GM12873 (cell line): Measurements from ENCODE around the gene ELOVL5.

Experiments
- CTCF ChIP-seq: IDR thresholded peaks from 2 replicates; pipeline ENCODE4 v1.5.1; 2012; ENCODE audit warnings: low read depth, mild to moderate bottlenecking, moderate library complexity, low read length, control low read depth; ENCODE audit not compliant: insufficient read depth; ENCODE audit errors: missing control alignments

The ELOVL5 gene

DNA sequence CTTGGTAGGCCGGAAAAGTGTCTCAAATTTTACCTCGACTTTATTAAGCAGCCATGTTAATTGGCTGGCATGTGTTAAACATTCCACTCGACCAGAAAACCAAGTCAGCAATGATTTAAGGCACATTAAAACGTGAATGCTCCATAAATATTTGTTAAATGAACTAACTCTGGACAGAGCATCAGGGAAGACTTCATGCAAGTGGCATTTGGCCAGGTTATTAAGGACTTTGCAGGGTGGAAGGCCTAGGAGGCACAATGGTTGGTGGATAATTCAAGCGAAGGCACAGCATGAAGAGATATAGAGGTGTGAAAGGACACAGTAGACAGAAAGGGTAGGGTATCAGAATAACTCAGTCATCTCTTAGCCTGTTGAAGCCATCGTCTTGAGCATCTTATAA lies 23.0 kb downstream of the ELOVL5 start:
- no peak for TF ChIP-seq CTCF

GRCh38 chr6:53322188-53323029 lies 26.3 kb downstream of the ELOVL5 start:
- TF ChIP-seq CTCF = no peak

DNA sequence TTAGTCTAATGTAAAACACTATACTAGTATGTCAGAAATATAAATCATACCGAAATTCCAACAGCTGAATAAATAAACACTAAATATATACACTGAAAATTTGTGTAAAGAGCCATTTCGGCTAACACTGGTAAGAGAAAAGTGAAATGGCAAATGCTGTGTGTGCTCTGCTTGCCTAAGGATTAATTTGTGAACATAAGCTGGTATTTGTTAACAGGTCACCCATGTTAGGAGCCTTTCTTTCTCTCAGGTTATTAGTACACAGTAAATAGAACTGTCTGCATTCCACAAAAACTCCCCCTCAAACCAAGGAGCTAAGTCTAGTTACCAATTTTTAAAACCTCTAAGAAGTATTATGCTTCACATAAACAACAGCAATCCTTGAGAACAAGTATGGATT lies 27.0 kb downstream of the ELOVL5 start:
- TF ChIP-seq CTCF = no peak

- TF ChIP-seq CTCF = no peak
Observed at GRCh38 chr6:53320964-53321363, 27.8 kb downstream of the ELOVL5 start.

DNA sequence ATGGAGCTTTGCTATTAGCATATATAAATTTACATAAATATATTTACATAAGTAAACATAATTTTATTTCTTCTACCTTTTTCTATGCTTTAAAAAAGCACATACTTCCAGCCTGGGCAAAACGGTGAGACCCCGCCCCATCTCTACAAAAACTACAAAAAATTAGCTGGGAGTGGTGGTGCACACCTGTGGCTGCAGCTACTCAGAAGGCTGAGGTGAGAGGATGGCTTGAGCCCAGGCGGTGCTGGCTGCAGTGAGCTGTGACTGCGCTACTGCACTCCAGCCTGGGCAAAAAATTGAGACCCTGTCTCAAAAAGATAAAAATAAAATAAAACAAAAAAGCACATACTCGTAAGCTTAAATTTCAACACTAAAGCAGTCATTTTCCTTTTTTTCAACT lies 30.3 kb downstream of the ELOVL5 start:
- no peak for TF ChIP-seq CTCF

DNA sequence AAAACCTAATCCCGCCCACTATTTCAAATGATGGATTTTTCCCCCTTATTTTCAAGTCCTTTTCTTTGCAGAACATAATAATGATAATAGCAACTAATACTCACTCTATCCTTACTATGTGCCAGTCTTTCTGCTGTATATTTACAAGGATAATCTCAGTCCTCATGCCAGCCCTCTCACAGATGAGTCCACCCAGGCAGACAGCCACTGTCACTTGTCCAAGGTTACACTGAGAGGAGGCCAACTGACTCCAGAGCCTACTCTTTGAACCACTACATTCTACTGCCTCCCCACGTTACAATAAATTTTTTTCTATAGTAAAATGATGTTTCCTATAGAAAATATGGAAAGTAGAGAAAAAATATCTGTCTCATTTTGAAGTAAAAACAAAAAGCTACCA lies 30.9 kb downstream of the ELOVL5 start:
- TF ChIP-seq CTCF = no peak

DNA sequence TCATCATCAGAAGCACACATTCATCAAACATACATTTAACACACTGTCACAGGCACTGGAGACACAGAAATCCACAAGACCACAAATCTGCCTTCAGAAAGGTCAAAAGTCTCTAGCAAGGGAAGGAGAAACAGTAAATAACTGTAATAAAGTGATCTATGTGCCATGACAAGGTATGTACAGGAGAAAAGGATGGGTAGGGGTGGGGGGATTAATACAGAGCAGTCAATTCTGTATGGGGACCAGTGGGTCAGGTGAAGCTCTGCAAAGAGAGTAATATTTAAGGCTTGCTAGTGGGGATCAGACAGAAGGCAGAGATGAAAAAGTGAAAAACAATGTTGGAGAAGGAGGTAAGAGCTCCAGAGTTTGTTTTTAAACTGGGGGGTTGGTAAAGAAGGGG lies 32.6 kb downstream of the ELOVL5 start:
- no peak for TF ChIP-seq CTCF
